A673 (cell line): ENCODE data around the gene SULT1A1. TPM values are rescaled to one million over a fixed set of nuclear protein-coding genes. Genes with fewer than 3 reads are reported as not detected.

Source experiments
- BruUV-seq: library from RNA; stranded (reverse); fragments of 400-500 nt; replicated peaks from 2 replicates; lab custom pipeline; 2021; lab: Mats Ljungman, UMichigan
- CTCF ChIA-PET: fragments of 300-600 bp; sonication (Branson Sonifier 250); formaldehyde crosslinking; loops from one replicate; lab custom pipeline; 2022; ENCODE audit warnings: antibody characterized with exemption; lab: Charles Lee
- POLR2A ChIA-PET: fragments of 300-600 bp; sonication (Branson Sonifier 250); formaldehyde crosslinking; loops from one replicate; lab custom pipeline; 2022; ENCODE audit warnings: antibody characterized with exemption; ENCODE audit not compliant: low non-redundant PET; lab: Charles Lee
- DNase-seq: peaks from one replicate; pipeline ENCODE4 v3.0.0-alpha.2; 2015; ENCODE audit warnings: low spot score
- H3K27ac ChIP-seq: fragments of 200-600 bp; sonication (generic); 2 replicates; pipeline ENCODE4 v1.5.1; 2016; ENCODE audit warnings: mixed run types, low read depth, mild to moderate bottlenecking, mixed read lengths, antibody characterized with exemption, low read length; ENCODE audit not compliant: poor library complexity, severe bottlenecking
- H3K27me3 ChIP-seq: fragments of 200-600 bp; sonication (generic); replicated peaks from 2 replicates; pipeline ENCODE4 v1.6.1; 2017; ENCODE audit warnings: mixed run types, low read depth, mild to moderate bottlenecking, mixed read lengths, antibody characterized with exemption, low read length; ENCODE audit not compliant: insufficient read depth, poor library complexity
- H3K36me3 ChIP-seq: fragments of 200-600 bp; sonication (generic); 2 replicates; pipeline ENCODE4 v1.6.1; 2016; ENCODE audit warnings: mixed run types, mild to moderate bottlenecking, mixed read lengths, antibody characterized with exemption, low read length; ENCODE audit not compliant: insufficient read depth, poor library complexity, severe bottlenecking
- H3K4me1 ChIP-seq: fragments of 200-600 bp; sonication (generic); 2 replicates; pipeline ENCODE4 v1.6.1; 2017; ENCODE audit warnings: mixed run types, mild to moderate bottlenecking, mixed read lengths, antibody characterized with exemption, low read length; ENCODE audit not compliant: insufficient read depth, poor library complexity, severe bottlenecking
- H3K4me3 ChIP-seq: fragments of 200-600 bp; sonication (generic); 2 replicates; pipeline ENCODE4 v1.5.1; 2016; ENCODE audit warnings: low read depth, mixed run types, mild to moderate bottlenecking, mixed read lengths, low read length; ENCODE audit not compliant: poor library complexity, severe bottlenecking
- H3K9me3 ChIP-seq: fragments of 200-600 bp; sonication (generic); 2 replicates; pipeline ENCODE4 v1.6.1; 2016; ENCODE audit warnings: mixed run types, low read depth, mild to moderate bottlenecking, mixed read lengths, antibody characterized with exemption, low read length; ENCODE audit not compliant: poor library complexity, severe bottlenecking
- CTCF ChIP-seq: fragments of 300-800, 200-600 bp; sonication (generic); conservative IDR thresholded peaks from 2 replicates; pipeline ENCODE4 v1.5.1; 2017; ENCODE audit warnings: low read depth, mild to moderate bottlenecking, antibody characterized with exemption, low read length, moderate library complexity, mixed read lengths
- EZH2 ChIP-seq: fragments of 200-600 bp; sonication (generic); IDR thresholded peaks from 2 replicates; pipeline ENCODE4 v1.6.1; 2017; ENCODE audit warnings: borderline replicate concordance, low read depth, mild to moderate bottlenecking, mixed read lengths, antibody characterized with exemption, low read length; ENCODE audit not compliant: poor library complexity, severe bottlenecking
- intact Hi-C: fragments of 100-400 bp; cut with micrococcal nuclease; formaldehyde crosslinking; loops from one replicate; pipeline ENCODE4 v1.10.0; 2022; ENCODE audit not compliant: unreplicated experiment
- total RNA-seq: library from RNA; stranded (reverse); gene quantifications from 2 replicates; pipeline ENCODE4 v1.2.3, GENCODE V29; 2021

Gene SULT1A1
- total RNA-seq, 1 experiment from 2014 or later = 8.9 TPM

- ChIA-PET CTCF (no interaction called here), POLR2A (no interaction called here)
- intact Hi-C loops = no loop called here
- no peaks in the 10 kb centered on the region for H3K27me3 ChIP-seq
- TF ChIP-seq CTCF (no peak), EZH2 (no peak)
- H3K9me3 ChIP-seq = no peaks in the 10 kb centered on the region
- DNase-seq = no peak
- no peak overlapping the region for H3K27ac ChIP-seq
- H3K4me1 ChIP-seq = no peaks in the 10 kb centered on the region
- H3K4me3 ChIP-seq = no peak overlapping the region
- peaks cover 3% of the 10 kb centered on the region for H3K36me3 ChIP-seq
- BruUV-seq = no TSS peak
These were observed 20.8 kb downstream of the SULT1A1 start for GRCh38 chr16:28589069-28589468.

GRCh38 chr16:28587386-28587785, 22.5 kb downstream of the SULT1A1 start:
- H3K4me3 ChIP-seq = no peak overlapping the region
- no peaks in the 10 kb centered on the region for H3K27me3 ChIP-seq
- H3K36me3 ChIP-seq = peaks cover 3% of the 10 kb centered on the region
- DNase-seq = no peak
- BruUV-seq = no TSS peak
- intact Hi-C loops = no loop called here
- ChIA-PET POLR2A (no interaction called here), CTCF (no interaction called here)
- H3K27ac ChIP-seq = no peak overlapping the region
- no peaks in the 10 kb centered on the region for H3K9me3 ChIP-seq
- H3K4me1 ChIP-seq = no peaks in the 10 kb centered on the region
- no peak for TF ChIP-seq EZH2
- no peak for TF ChIP-seq CTCF

- Histone ChIP-seq H3K27ac (no peak overlapping the region), H3K4me3 (no peak overlapping the region), H3K27me3 (no peaks in the 10 kb centered on the region), H3K36me3 (peaks cover 3% of the 10 kb centered on the region), H3K9me3 (no peaks in the 10 kb centered on the region), H3K4me1 (no peaks in the 10 kb centered on the region)
- CTCF ChIA-PET = no interaction called here
- DNase-seq = no peak
- intact Hi-C loops = no loop called here
- BruUV-seq = no TSS peak
- POLR2A ChIA-PET = no interaction called here
- no peak for TF ChIP-seq EZH2
- TF ChIP-seq CTCF = no peak
These were observed 23.4 kb downstream of the SULT1A1 start for GRCh38 chr16:28586466-28586865.
